Measurements from ENCODE around the gene C3orf38. TPM values are rescaled to one million over a fixed set of nuclear protein-coding genes. Genes with fewer than 3 reads are reported as not detected.
"Not testable (repeated sequence)": the region's sequence is repeated elsewhere in the genome, so short reads cannot be mapped to it uniquely, and the experiment has no call there.

The C3orf38 gene
- total RNA-seq, 2 experiments from 2014 or later = 32.6 to 36.5 TPM

- Mint-ChIP-seq H3K4me1 (peaks cover 2% of the 10 kb centered on the region), H3K9me3 (no peaks in the 10 kb centered on the region), H3K27ac (no peak overlapping the region), H3K4me3 (no peak overlapping the region), H3K27me3 (no peaks in the 10 kb centered on the region), H3K36me3 (ENCODE audit: low read depth) (peaks cover 24% of the 10 kb centered on the region)
- no peak for DNase-seq
- ChIA-PET POLR2A (interaction anchor here (0.7 kb wide), 1 partner anchor 11 kb away, joined by 3 read pairs; no protein-coding TSS in a partner anchor), CTCF (no interaction called here)
These were observed 17.4 kb downstream of the C3orf38 start for GRCh38 chr3:88167173-88167572.

- no peaks in the 10 kb centered on the region for H3K9me3 Mint-ChIP-seq
- no peak for DNase-seq
- no peak overlapping the region for H3K27ac Mint-ChIP-seq
- POLR2A ChIA-PET = interaction anchor here (0.7 kb wide), 1 partner anchor 11 kb away, joined by 3 read pairs; no protein-coding TSS in a partner anchor
- peaks cover 20% of the 10 kb centered on the region for H3K36me3 Mint-ChIP-seq (ENCODE audit: low read depth)
- H3K4me1 Mint-ChIP-seq = peaks cover 2% of the 10 kb centered on the region
- H3K4me3 Mint-ChIP-seq = no peak overlapping the region
- CTCF ChIA-PET = no interaction called here
- no peaks in the 10 kb centered on the region for H3K27me3 Mint-ChIP-seq
These were observed 17.9 kb downstream of the C3orf38 start for GRCh38 chr3:88167704-88168103.

GRCh38 chr3:88168171-88168570 is 18.4 kb downstream of the C3orf38 start:
- peaks cover 15% of the 10 kb centered on the region for H3K36me3 Mint-ChIP-seq (ENCODE audit: low read depth)
- ChIA-PET CTCF (no interaction called here), POLR2A (no interaction called here)
- H3K4me3 Mint-ChIP-seq = no peak overlapping the region
- H3K4me1 Mint-ChIP-seq = peaks cover 2% of the 10 kb centered on the region
- no peaks in the 10 kb centered on the region for H3K9me3 Mint-ChIP-seq
- H3K27me3 Mint-ChIP-seq = no peaks in the 10 kb centered on the region
- H3K27ac Mint-ChIP-seq = no peak overlapping the region
- DNase-seq = no peak

- POLR2A ChIA-PET = no interaction called here
- H3K27ac Mint-ChIP-seq = no peak overlapping the region
- peaks cover 2% of the 10 kb centered on the region for H3K4me1 Mint-ChIP-seq
- peak; percentile 28 for DNase-seq
- H3K27me3 Mint-ChIP-seq = peaks cover 18% of the 10 kb centered on the region
- H3K9me3 Mint-ChIP-seq = no peaks in the 10 kb centered on the region
- H3K4me3 Mint-ChIP-seq = no peak overlapping the region
- H3K36me3 Mint-ChIP-seq (ENCODE audit: low read depth) = no peaks in the 10 kb centered on the region
- CTCF ChIA-PET = interaction anchor here (0.6 to 1.5 kb wide), 6 partner anchors 11 to 408 kb away, joined by 3 to 9 read pairs (median 4); no protein-coding TSS in a partner anchor
These were observed 30.7 kb downstream of the C3orf38 start for GRCh38 chr3:88180398-88180999.

GRCh38 chr3:88182165-88182918 is 32.6 kb downstream of the C3orf38 start:
- CTCF ChIA-PET; DNase-seq; H3K4me1 Mint-ChIP-seq; H3K27ac Mint-ChIP-seq; H3K9me3 Mint-ChIP-seq; H3K36me3 Mint-ChIP-seq (ENCODE audit: low read depth); H3K4me3 Mint-ChIP-seq; POLR2A ChIA-PET: not testable (repeated sequence)
- H3K27me3 Mint-ChIP-seq = peaks cover 18% of the 10 kb centered on the region

GRCh38 chr3:88188436-88188835 is 38.7 kb downstream of the C3orf38 start:
- Mint-ChIP-seq H3K27me3 (peaks cover 14% of the 10 kb centered on the region), H3K4me1 (peaks cover 4% of the 10 kb centered on the region), H3K9me3 (no peaks in the 10 kb centered on the region), H3K27ac (no peak overlapping the region), H3K4me3 (no peak overlapping the region), H3K36me3 (ENCODE audit: low read depth) (no peaks in the 10 kb centered on the region)
- DNase-seq = no peak
- ChIA-PET CTCF (no interaction called here), POLR2A (interaction anchor here (1.3 kb wide), 1 partner anchor 39 kb away, joined by 3 read pairs; the partner anchor contains the start of gene C3orf38)

- peaks cover 4% of the 10 kb centered on the region for H3K4me1 Mint-ChIP-seq
- no peak for DNase-seq
- no peak overlapping the region for H3K4me3 Mint-ChIP-seq
- H3K27me3 Mint-ChIP-seq = peaks cover 11% of the 10 kb centered on the region
- H3K36me3 Mint-ChIP-seq (ENCODE audit: low read depth) = no peaks in the 10 kb centered on the region
- no peak overlapping the region for H3K27ac Mint-ChIP-seq
- CTCF ChIA-PET = no interaction called here
- H3K9me3 Mint-ChIP-seq = no peaks in the 10 kb centered on the region
- POLR2A ChIA-PET = interaction anchor here (1.3 kb wide), 1 partner anchor 40 kb away, joined by 3 read pairs; the partner anchor contains the start of gene C3orf38
These were observed 39.6 kb downstream of the C3orf38 start for GRCh38 chr3:88189361-88189810.

GRCh38 chr3:88191872-88192409 is 42.2 kb downstream of the C3orf38 start:
- Mint-ChIP-seq H3K9me3 (no peaks in the 10 kb centered on the region), H3K27me3 (peaks cover 4% of the 10 kb centered on the region), H3K36me3 (ENCODE audit: low read depth) (no peaks in the 10 kb centered on the region), H3K4me3 (no peak overlapping the region), H3K27ac (no peak overlapping the region), H3K4me1 (peaks cover 4% of the 10 kb centered on the region)
- POLR2A ChIA-PET = no interaction called here
- CTCF ChIA-PET = no interaction called here
- no peak for DNase-seq

- DNase-seq = no peak
- H3K4me3 Mint-ChIP-seq = no peak overlapping the region
- H3K9me3 Mint-ChIP-seq = no peaks in the 10 kb centered on the region
- POLR2A ChIA-PET = no interaction called here
- H3K4me1 Mint-ChIP-seq = peaks cover 4% of the 10 kb centered on the region
- H3K36me3 Mint-ChIP-seq (ENCODE audit: low read depth) = no peaks in the 10 kb centered on the region
- H3K27ac Mint-ChIP-seq = no peak overlapping the region
- H3K27me3 Mint-ChIP-seq = peaks cover 4% of the 10 kb centered on the region
- CTCF ChIA-PET = no interaction called here
These were observed 42.9 kb downstream of the C3orf38 start for GRCh38 chr3:88192631-88193030.

GRCh38 chr3:88195951-88196434 is 46.2 kb downstream of the C3orf38 start:
- no peak overlapping the region for H3K27ac Mint-ChIP-seq

GRCh38 chr3:88198121-88198520 is 48.4 kb downstream of the C3orf38 start:
- POLR2A ChIA-PET = no interaction called here
- H3K9me3 Mint-ChIP-seq = no peaks in the 10 kb centered on the region
- no peak overlapping the region for H3K4me3 Mint-ChIP-seq
- DNase-seq = no peak
- CTCF ChIA-PET = no interaction called here
- no peak overlapping the region for H3K27ac Mint-ChIP-seq
- peaks cover 8% of the 10 kb centered on the region for H3K27me3 Mint-ChIP-seq
- no peaks in the 10 kb centered on the region for H3K4me1 Mint-ChIP-seq
- H3K36me3 Mint-ChIP-seq (ENCODE audit: low read depth) = no peaks in the 10 kb centered on the region

More at GRCh38 chr3:88195951-88196434, 46.2 kb downstream of the C3orf38 start:
- H3K9me3 Mint-ChIP-seq = no peaks in the 10 kb centered on the region
- H3K4me3 Mint-ChIP-seq = no peak overlapping the region
- no peaks in the 10 kb centered on the region for H3K36me3 Mint-ChIP-seq (ENCODE audit: low read depth)
- DNase-seq = peak; percentile 36
- no peaks in the 10 kb centered on the region for H3K4me1 Mint-ChIP-seq
- ChIA-PET CTCF (no interaction called here), POLR2A (no interaction called here)
- H3K27me3 Mint-ChIP-seq = peaks cover 8% of the 10 kb centered on the region

- H3K9me3 Mint-ChIP-seq = no peaks in the 10 kb centered on the region
- ChIA-PET POLR2A (no interaction called here), CTCF (no interaction called here)
- no peak overlapping the region for H3K27ac Mint-ChIP-seq
- DNase-seq = peak; percentile 60
- no peaks in the 10 kb centered on the region for H3K36me3 Mint-ChIP-seq (ENCODE audit: low read depth)
- no peak overlapping the region for H3K4me3 Mint-ChIP-seq
- H3K27me3 Mint-ChIP-seq = peaks cover 4% of the 10 kb centered on the region
- no peaks in the 10 kb centered on the region for H3K4me1 Mint-ChIP-seq
These were observed 53.9 kb downstream of the C3orf38 start for GRCh38 chr3:88203642-88204055.
